Suprapubic skin (tissue), 3 donors: Measurements from ENCODE around the gene GSTA5.

ENCODE experiments used
- EP300 ChIP-seq: sonication (generic); formaldehyde crosslinking; IDR thresholded peaks from one replicate; pipeline ENCODE4 v1.6.1; 2017; ENCODE audit warnings: antibody characterized with exemption
- POLR2A ChIP-seq, 2 donors: fragments of 450-650 bp; IDR thresholded peaks; one replicate each; pipeline ENCODE4 v1.6.1; 2017; ENCODE audit warnings: antibody characterized with exemption in 2 of 2, mild to moderate bottlenecking in 2 of 2, moderate library complexity in 2 of 2
- TF ChIP-seq, protein P1 (sequence below), 2 donors: fragments of 200-600 bp in 1 of 2; fragments of 450-650 bp in 1 of 2; sonication (generic) in 1 of 2; IDR thresholded peaks; one replicate each; pipeline ENCODE4 v1.5.1; 2016 to 2019; ENCODE audit warnings: antibody characterized with exemption in 2 of 2, mild to moderate bottlenecking in 1 of 2, moderate library complexity in 1 of 2

DNA sequence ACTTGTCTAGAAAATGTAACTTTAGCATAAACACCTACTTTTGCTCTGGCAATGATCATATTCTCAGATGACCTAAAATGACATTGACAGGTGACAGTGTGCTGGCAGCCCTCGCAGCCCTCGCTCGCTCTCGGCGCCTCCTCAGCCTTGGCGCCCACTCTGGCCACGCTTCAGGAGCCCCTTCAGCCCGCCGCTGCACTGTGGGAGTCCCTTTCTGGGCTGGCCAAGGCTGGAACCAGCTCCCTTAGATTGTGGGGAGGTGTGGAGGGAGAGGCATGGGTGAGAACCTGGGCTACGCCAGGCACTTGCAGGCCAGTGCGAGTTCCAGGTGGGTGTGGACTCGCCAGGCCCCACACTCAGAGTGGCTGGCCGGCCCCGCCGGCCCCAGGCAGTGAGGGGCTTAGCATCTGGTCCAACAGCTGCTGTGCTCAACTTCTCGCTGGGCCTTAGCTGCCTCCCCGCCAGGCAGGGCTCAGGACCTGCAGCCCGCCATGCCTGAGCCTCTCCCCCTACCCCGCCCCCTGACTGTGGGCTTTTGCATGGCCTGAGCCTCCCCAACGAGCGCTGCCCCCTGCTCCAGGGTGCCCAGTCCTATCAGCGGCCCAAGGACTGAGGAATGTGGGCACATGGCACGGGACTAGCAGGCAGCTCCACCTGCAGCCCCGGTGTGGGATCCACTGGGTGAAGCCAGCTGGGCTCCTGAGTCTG is 54.2 kb downstream of the GSTA5 start:
- TF ChIP-seq, protein P1, sequence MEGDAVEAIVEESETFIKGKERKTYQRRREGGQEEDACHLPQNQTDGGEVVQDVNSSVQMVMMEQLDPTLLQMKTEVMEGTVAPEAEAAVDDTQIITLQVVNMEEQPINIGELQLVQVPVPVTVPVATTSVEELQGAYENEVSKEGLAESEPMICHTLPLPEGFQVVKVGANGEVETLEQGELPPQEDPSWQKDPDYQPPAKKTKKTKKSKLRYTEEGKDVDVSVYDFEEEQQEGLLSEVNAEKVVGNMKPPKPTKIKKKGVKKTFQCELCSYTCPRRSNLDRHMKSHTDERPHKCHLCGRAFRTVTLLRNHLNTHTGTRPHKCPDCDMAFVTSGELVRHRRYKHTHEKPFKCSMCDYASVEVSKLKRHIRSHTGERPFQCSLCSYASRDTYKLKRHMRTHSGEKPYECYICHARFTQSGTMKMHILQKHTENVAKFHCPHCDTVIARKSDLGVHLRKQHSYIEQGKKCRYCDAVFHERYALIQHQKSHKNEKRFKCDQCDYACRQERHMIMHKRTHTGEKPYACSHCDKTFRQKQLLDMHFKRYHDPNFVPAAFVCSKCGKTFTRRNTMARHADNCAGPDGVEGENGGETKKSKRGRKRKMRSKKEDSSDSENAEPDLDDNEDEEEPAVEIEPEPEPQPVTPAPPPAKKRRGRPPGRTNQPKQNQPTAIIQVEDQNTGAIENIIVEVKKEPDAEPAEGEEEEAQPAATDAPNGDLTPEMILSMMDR (IDR thresholded peaks at IDR 0.05) = no peak
- no peak for TF ChIP-seq POLR2A (IDR thresholded peaks at IDR 0.05)
- no peak for TF ChIP-seq EP300
